ENCODE measurements around the gene RELB.

- TF ChIP-seq CTCF (IDR thresholded peaks at IDR 0.05), result no peak
- TF ChIP-seq POLR2A (IDR thresholded peaks at IDR 0.05), result no peak
Measured at GRCh38 chr19:45051929-45052579, 50.8 kb downstream of the RELB start.
